HL-60 (cell line): ENCODE results near the gene GRIK2.

Experiments used
- DNase-seq, 2 experiments: peaks; one replicate each; pipeline ENCODE4 v3.0.0-alpha.2; 2010 to 2020; ENCODE audit warnings: low read depth in 1 of 2, low spot score in 1 of 2
- H3K27ac ChIP-seq: fragments of 250-450 bp; sonication (Bioruptor Pico); replicated peaks from 2 replicates; pipeline ENCODE4 v1.5.1; 2020; ENCODE audit warnings: mild to moderate bottlenecking, moderate library complexity
- H3K27me3 ChIP-seq: fragments of 250-450 bp; sonication (Bioruptor Pico); 2 replicates; pipeline ENCODE4 v1.5.1; 2021; ENCODE audit warnings: mild to moderate bottlenecking, moderate library complexity; ENCODE audit not compliant: insufficient read depth, poor library complexity, severe bottlenecking
- H3K4me3 ChIP-seq: replicated peaks from 2 replicates; pipeline ENCODE4 v1.5.1; 2011; ENCODE audit warnings: mild to moderate bottlenecking, control low read depth, low read length; ENCODE audit not compliant: insufficient read depth
- GABPA ChIP-seq: IDR thresholded peaks from 2 replicates; pipeline ENCODE4 v1.6.1; 2012; ENCODE audit warnings: low read depth
- POLR2AphosphoS5 ChIP-seq: IDR thresholded peaks from 2 replicates; pipeline ENCODE4 v1.6.1; 2012; ENCODE audit warnings: low read depth
- SPI1 ChIP-seq: IDR thresholded peaks from 2 replicates; pipeline ENCODE4 v1.6.1; 2012; ENCODE audit warnings: low read depth, mild to moderate bottlenecking, borderline replicate concordance
- TF ChIP-seq, protein P1 (sequence below): IDR thresholded peaks from 2 replicates; pipeline ENCODE4 v1.6.1; 2012; ENCODE audit warnings: low read depth; ENCODE audit not compliant: insufficient replicate concordance
- TF ChIP-seq, protein P2 (sequence below): IDR thresholded peaks from one replicate; pipeline ENCODE4 v1.5.1; 2011; ENCODE audit warnings: low read length, control low read depth, inconsistent platforms; ENCODE audit not compliant: insufficient read depth

GRIK2 gene

DNA sequence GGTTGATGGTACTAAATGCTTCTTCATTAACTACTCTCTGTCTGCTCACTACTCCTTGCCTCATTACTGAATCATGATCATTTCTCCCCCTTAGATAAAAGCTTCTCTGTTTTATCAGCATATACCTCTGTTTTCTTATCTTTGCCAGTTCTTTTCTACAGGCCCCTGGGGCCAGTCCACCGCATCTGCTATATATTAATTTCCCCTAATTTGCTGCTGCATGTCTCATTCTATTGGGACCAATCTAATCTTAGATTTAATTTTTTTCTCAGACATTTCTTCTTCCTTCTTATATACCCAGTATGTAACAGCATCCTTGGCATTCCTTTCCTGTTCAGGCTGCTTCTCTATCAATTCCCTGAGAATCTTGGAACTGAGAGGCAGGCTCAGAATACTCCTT lies 51.2 kb downstream of the GRIK2 start:
- TF ChIP-seq POLR2AphosphoS5 (no peak), GABPA (no peak), SPI1 (no peak)
- TF ChIP-seq, protein P1, sequence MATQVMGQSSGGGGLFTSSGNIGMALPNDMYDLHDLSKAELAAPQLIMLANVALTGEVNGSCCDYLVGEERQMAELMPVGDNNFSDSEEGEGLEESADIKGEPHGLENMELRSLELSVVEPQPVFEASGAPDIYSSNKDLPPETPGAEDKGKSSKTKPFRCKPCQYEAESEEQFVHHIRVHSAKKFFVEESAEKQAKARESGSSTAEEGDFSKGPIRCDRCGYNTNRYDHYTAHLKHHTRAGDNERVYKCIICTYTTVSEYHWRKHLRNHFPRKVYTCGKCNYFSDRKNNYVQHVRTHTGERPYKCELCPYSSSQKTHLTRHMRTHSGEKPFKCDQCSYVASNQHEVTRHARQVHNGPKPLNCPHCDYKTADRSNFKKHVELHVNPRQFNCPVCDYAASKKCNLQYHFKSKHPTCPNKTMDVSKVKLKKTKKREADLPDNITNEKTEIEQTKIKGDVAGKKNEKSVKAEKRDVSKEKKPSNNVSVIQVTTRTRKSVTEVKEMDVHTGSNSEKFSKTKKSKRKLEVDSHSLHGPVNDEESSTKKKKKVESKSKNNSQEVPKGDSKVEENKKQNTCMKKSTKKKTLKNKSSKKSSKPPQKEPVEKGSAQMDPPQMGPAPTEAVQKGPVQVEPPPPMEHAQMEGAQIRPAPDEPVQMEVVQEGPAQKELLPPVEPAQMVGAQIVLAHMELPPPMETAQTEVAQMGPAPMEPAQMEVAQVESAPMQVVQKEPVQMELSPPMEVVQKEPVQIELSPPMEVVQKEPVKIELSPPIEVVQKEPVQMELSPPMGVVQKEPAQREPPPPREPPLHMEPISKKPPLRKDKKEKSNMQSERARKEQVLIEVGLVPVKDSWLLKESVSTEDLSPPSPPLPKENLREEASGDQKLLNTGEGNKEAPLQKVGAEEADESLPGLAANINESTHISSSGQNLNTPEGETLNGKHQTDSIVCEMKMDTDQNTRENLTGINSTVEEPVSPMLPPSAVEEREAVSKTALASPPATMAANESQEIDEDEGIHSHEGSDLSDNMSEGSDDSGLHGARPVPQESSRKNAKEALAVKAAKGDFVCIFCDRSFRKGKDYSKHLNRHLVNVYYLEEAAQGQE = no peak
- TF ChIP-seq, protein P2, sequence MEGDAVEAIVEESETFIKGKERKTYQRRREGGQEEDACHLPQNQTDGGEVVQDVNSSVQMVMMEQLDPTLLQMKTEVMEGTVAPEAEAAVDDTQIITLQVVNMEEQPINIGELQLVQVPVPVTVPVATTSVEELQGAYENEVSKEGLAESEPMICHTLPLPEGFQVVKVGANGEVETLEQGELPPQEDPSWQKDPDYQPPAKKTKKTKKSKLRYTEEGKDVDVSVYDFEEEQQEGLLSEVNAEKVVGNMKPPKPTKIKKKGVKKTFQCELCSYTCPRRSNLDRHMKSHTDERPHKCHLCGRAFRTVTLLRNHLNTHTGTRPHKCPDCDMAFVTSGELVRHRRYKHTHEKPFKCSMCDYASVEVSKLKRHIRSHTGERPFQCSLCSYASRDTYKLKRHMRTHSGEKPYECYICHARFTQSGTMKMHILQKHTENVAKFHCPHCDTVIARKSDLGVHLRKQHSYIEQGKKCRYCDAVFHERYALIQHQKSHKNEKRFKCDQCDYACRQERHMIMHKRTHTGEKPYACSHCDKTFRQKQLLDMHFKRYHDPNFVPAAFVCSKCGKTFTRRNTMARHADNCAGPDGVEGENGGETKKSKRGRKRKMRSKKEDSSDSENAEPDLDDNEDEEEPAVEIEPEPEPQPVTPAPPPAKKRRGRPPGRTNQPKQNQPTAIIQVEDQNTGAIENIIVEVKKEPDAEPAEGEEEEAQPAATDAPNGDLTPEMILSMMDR = no peak
- DNase-seq = no peak
- H3K4me3 ChIP-seq = no peak overlapping the region
- no peaks in the 10 kb centered on the region for H3K27me3 ChIP-seq
- H3K27ac ChIP-seq = no peak overlapping the region

DNA sequence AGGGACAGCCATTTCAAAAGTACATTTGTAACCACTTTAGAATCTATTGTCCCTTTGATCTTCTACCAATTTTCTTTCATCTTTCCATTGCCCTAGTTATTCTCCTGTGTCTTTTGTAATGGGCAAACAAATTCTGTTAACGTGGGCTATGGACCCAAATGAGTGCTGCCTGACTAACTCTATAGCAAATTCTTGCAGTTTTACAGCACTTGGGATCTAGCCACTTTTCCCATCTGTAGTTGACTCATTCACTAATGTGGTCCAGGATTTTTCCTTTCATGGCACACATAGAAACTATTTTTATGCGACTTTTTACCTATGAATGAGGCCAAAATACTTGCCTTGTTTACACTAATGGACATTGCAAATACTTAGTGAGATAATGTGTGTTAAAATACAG lies 52.0 kb downstream of the GRIK2 start:
- no peak for DNase-seq
- no peak overlapping the region for H3K4me3 ChIP-seq
- TF ChIP-seq, protein P2 = no peak
- TF ChIP-seq GABPA (no peak), SPI1 (no peak), POLR2AphosphoS5 (no peak)
- TF ChIP-seq, protein P1 = no peak

GRCh38 chr6:101450901-101451300 lies 57.4 kb downstream of the GRIK2 start:
- DNase-seq = no peak
- TF ChIP-seq, protein P2 = no peak
- TF ChIP-seq GABPA (no peak), SPI1 (no peak)
- TF ChIP-seq, protein P1 = no peak
- Histone ChIP-seq H3K27me3 (no peaks in the 10 kb centered on the region), H3K27ac (no peak overlapping the region), H3K4me3 (no peak overlapping the region)

More for the DNA sequence above, 52.0 kb downstream of the GRIK2 start:
- Histone ChIP-seq H3K27me3 (no peaks in the 10 kb centered on the region), H3K27ac (no peak overlapping the region)
